Calu3 (cell line): ENCODE results near the gene FAM210A. TPM values are rescaled to one million over a fixed set of nuclear protein-coding genes. Genes with fewer than 3 reads are reported as not detected.
A peak's percentile ranks its signal among the peaks of the same experiment; 100 is the strongest.
"Not testable (repeated sequence)": the region's sequence is repeated elsewhere in the genome, so short reads cannot be mapped to it uniquely, and the experiment has no call there.

Source experiments
- BruUV-seq: library from RNA; stranded (reverse); fragments of 400-500 nt; replicated peaks from 2 replicates; lab custom pipeline; 2021; lab: Mats Ljungman, UMichigan
- CTCF ChIA-PET: fragments of 300-600 bp; sonication (Branson Sonifier 250); formaldehyde crosslinking; loops from one replicate; lab custom pipeline; 2022; ENCODE audit warnings: antibody characterized with exemption; lab: Charles Lee
- DNase-seq: peaks from one replicate; pipeline ENCODE4 v3.0.0; 2022
- H3K27ac Mint-ChIP-seq: one replicate; pipeline ENCODE4 v1.8.0; 2022; ENCODE audit warnings: mixed read lengths; ENCODE audit not compliant: unreplicated experiment
- H3K27me3 Mint-ChIP-seq: one replicate; pipeline ENCODE4 v1.8.0; 2022; ENCODE audit warnings: mixed read lengths; ENCODE audit not compliant: unreplicated experiment
- H3K36me3 Mint-ChIP-seq: one replicate; pipeline ENCODE4 v1.8.0; 2022; ENCODE audit warnings: mild to moderate bottlenecking, moderate library complexity, mixed read lengths; ENCODE audit not compliant: insufficient read depth, unreplicated experiment
- H3K4me1 Mint-ChIP-seq: one replicate; pipeline ENCODE4 v1.8.0; 2022; ENCODE audit warnings: mild to moderate bottlenecking, low read depth, mixed read lengths; ENCODE audit not compliant: unreplicated experiment
- H3K4me3 Mint-ChIP-seq: one replicate; pipeline ENCODE4 v1.8.0; 2022; ENCODE audit warnings: mild to moderate bottlenecking, low read depth, moderate library complexity, mixed read lengths; ENCODE audit not compliant: unreplicated experiment
- H3K9me3 Mint-ChIP-seq: one replicate; pipeline ENCODE4 v1.8.0; 2022; ENCODE audit warnings: low read depth, mixed read lengths; ENCODE audit not compliant: unreplicated experiment
- CTCF ChIP-seq: fragments of 200-600 bp; IDR thresholded peaks from one replicate; pipeline ENCODE4 v1.8.0; 2022; ENCODE audit warnings: antibody characterized with exemption; ENCODE audit not compliant: unreplicated experiment
- intact Hi-C: fragments of 100-400 bp; cut with micrococcal nuclease; formaldehyde crosslinking; loops from one replicate; pipeline ENCODE4 v1.10.0; 2022; ENCODE audit not compliant: unreplicated experiment
- total RNA-seq: library from RNA; stranded (reverse); gene quantifications from 2 replicates; pipeline ENCODE4 v1.2.3, GENCODE V29; 2022

The FAM210A gene
- total RNA-seq, 1 experiment from 2014 or later: 20.8 TPM

- Mint-ChIP-seq H3K9me3 (peaks cover 12% of the 10 kb centered on the region), H3K27ac (no peak overlapping the region), H3K27me3 (no peaks in the 10 kb centered on the region), H3K36me3 (no peaks in the 10 kb centered on the region), H3K4me3 (no peak overlapping the region), H3K4me1 (no peaks in the 10 kb centered on the region)
- DNase-seq: no peak
- BruUV-seq: no TSS peak
- CTCF ChIA-PET: no interaction called here
- intact Hi-C loops: no loop called here
- no peak for TF ChIP-seq CTCF
Measured at GRCh38 chr18:13688191-13689136, 37.9 kb downstream of the FAM210A start.

- Mint-ChIP-seq H3K27ac (no peak overlapping the region), H3K4me3 (no peak overlapping the region), H3K4me1 (no peaks in the 10 kb centered on the region), H3K9me3 (peaks cover 2% of the 10 kb centered on the region), H3K27me3 (no peaks in the 10 kb centered on the region), H3K36me3 (no peaks in the 10 kb centered on the region)
- DNase-seq: no peak
- intact Hi-C loops: no loop called here
- CTCF ChIA-PET: no interaction called here
- no TSS peak for BruUV-seq
- no peak for TF ChIP-seq CTCF
Measured at GRCh38 chr18:13684546-13684945, 41.8 kb downstream of the FAM210A start.

- Mint-ChIP-seq H3K27me3 (no peaks in the 10 kb centered on the region), H3K4me3 (no peak overlapping the region), H3K27ac (no peak overlapping the region), H3K36me3 (peaks cover 5% of the 10 kb centered on the region), H3K4me1 (no peaks in the 10 kb centered on the region), H3K9me3 (peaks cover 2% of the 10 kb centered on the region)
- BruUV-seq: no TSS peak
- DNase-seq: no peak
- CTCF ChIA-PET: interaction anchor here (0.6 kb wide), 1 partner anchor 1228 kb away, joined by 4 read pairs; no protein-coding TSS in a partner anchor
- TF ChIP-seq CTCF: no peak
- intact Hi-C loops: no loop called here
Measured at GRCh38 chr18:13681701-13682100, 44.7 kb downstream of the FAM210A start.

- H3K27me3 Mint-ChIP-seq: no peaks in the 10 kb centered on the region
- peak; percentile 14 for TF ChIP-seq CTCF
- peaks cover 9% of the 10 kb centered on the region for H3K36me3 Mint-ChIP-seq
- H3K4me3 Mint-ChIP-seq: no peak overlapping the region
- no peaks in the 10 kb centered on the region for H3K4me1 Mint-ChIP-seq
- BruUV-seq: no TSS peak
- intact Hi-C loops: no loop called here
- DNase-seq: no peak
- H3K27ac Mint-ChIP-seq: no peak overlapping the region
- peaks cover 5% of the 10 kb centered on the region for H3K9me3 Mint-ChIP-seq
- CTCF ChIA-PET: no interaction called here
Measured at GRCh38 chr18:13680612-13681011, 45.7 kb downstream of the FAM210A start.

- H3K27ac Mint-ChIP-seq, H3K9me3 Mint-ChIP-seq, H3K4me3 Mint-ChIP-seq, H3K4me1 Mint-ChIP-seq, BruUV-seq, intact Hi-C loops, CTCF ChIA-PET, DNase-seq, H3K27me3 Mint-ChIP-seq: not testable (repeated sequence)
- H3K36me3 Mint-ChIP-seq: peaks cover 15% of the 10 kb centered on the region
Measured at GRCh38 chr18:13677350-13677749, 49.0 kb downstream of the FAM210A start.
